Neural cell (in vitro differentiated cells): ENCODE results near the gene SLC38A7.

Experiments used
- EP300 ChIP-seq: fragments of 450-650 bp; conservative IDR thresholded peaks from 2 replicates; pipeline ENCODE4 v1.6.1; 2014; ENCODE audit warnings: antibody characterized with exemption, mild to moderate bottlenecking, moderate library complexity; ENCODE audit not compliant: poor library complexity, severe bottlenecking
- EZH2 ChIP-seq: fragments of 200-600, 300-800 bp; shearing (Covaris generic), sonication (generic); IDR thresholded peaks from 2 replicates; pipeline ENCODE4 v1.6.1; 2014; ENCODE audit warnings: antibody characterized with exemption, low read length, borderline replicate concordance, mild to moderate bottlenecking; ENCODE audit not compliant: insufficient read depth, poor library complexity, severe bottlenecking
- MXI1 ChIP-seq: fragments of 450-650 bp; conservative IDR thresholded peaks from 2 replicates; pipeline ENCODE4 v1.6.1; 2014; ENCODE audit warnings: antibody characterized with exemption, mild to moderate bottlenecking; ENCODE audit not compliant: poor library complexity, severe bottlenecking
- RAD21 ChIP-seq: fragments of 450-650 bp; conservative IDR thresholded peaks from 2 replicates; pipeline ENCODE4 v1.6.1; 2014; ENCODE audit warnings: antibody characterized with exemption, mild to moderate bottlenecking, moderate library complexity
- TF ChIP-seq, protein P1 (sequence below): fragments of 450-650 bp; IDR thresholded peaks from 2 replicates; pipeline ENCODE4 v1.5.1; 2014; ENCODE audit warnings: antibody characterized with exemption, mild to moderate bottlenecking, moderate library complexity; ENCODE audit not compliant: poor library complexity, severe bottlenecking

DNA sequence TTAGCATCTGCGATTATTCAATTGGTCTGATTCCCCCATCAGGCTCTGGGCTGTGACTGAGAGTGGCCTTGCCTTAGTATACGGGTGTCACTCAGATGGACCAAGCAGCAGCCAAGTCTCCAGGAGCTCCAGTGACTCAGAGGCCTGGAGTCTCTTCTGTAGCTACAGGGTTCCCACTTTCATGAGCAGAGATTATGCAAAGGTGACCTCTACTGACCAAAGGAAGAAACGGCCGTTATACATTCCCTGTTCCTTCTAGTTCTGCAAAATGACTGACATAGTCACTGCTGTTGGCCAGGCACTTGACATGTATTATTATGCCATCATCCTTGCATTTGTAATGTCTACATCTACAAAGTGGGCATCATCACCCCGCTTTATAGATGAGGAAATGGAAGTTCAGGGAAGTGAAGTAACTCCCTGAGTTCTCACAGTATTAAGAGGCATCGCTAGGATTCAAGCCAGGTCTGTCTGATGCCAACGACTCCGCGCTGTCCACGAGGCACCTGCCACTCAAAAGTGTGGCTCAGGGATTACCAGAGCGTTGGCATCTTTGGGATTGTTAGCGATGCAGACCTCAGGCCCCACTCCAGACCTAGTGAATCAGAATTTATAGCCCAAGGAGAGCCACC lies 23.3 kb downstream of the SLC38A7 start:
- TF ChIP-seq EZH2: no peak
- TF ChIP-seq EP300: no peak
- TF ChIP-seq, protein P1, sequence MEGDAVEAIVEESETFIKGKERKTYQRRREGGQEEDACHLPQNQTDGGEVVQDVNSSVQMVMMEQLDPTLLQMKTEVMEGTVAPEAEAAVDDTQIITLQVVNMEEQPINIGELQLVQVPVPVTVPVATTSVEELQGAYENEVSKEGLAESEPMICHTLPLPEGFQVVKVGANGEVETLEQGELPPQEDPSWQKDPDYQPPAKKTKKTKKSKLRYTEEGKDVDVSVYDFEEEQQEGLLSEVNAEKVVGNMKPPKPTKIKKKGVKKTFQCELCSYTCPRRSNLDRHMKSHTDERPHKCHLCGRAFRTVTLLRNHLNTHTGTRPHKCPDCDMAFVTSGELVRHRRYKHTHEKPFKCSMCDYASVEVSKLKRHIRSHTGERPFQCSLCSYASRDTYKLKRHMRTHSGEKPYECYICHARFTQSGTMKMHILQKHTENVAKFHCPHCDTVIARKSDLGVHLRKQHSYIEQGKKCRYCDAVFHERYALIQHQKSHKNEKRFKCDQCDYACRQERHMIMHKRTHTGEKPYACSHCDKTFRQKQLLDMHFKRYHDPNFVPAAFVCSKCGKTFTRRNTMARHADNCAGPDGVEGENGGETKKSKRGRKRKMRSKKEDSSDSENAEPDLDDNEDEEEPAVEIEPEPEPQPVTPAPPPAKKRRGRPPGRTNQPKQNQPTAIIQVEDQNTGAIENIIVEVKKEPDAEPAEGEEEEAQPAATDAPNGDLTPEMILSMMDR: peak; percentile 77
- no peak for TF ChIP-seq MXI1
- peak; percentile 78 for TF ChIP-seq RAD21
